Measurements from ENCODE around the gene KCTD17. TPM values are rescaled to one million over a fixed set of nuclear protein-coding genes. Genes with fewer than 3 reads are reported as not detected.

The KCTD17 gene
- total and polyA plus RNA-seq, 2 of the 13 experiments (the other 11 are each of a cell fraction or from before 2014, with no cell fraction given) = 5.3 to 11.7 TPM

GRCh38 chr22:37037669-37038068 is 13.9 kb upstream of the KCTD17 start (continued):
- TF ChIP-seq ZNF232 (CRISPR knock-in tag; IDR thresholded peaks at IDR 0.05; ENCODE audit: borderline replicate concordance) (no peak), GMEB2 (CRISPR knock-in tag; IDR thresholded peaks at IDR 0.05; ENCODE audit: low read depth) (no peak), TMF1 (CRISPR knock-in tag; IDR thresholded peaks at IDR 0.05; ENCODE audit: low read depth) (no peak), ZSCAN25 (CRISPR knock-in tag; IDR thresholded peaks at IDR 0.05) (peak; percentile 76; the same call in 1 of the 2 replicates), ZNF687 (CRISPR knock-in tag; IDR thresholded peaks at IDR 0.05) (peak; percentile 58), MTF2 (CRISPR knock-in tag; IDR thresholded peaks at IDR 0.05; ENCODE audit: borderline replicate concordance) (no peak), ZNF841 (CRISPR knock-in tag; IDR thresholded peaks at IDR 0.05; ENCODE audit: borderline replicate concordance) (no peak), ATF6 (CRISPR knock-in tag; conservative IDR thresholded peaks at IDR 0.05) (no peak), ZNF570 (CRISPR knock-in tag; IDR thresholded peaks at IDR 0.05; ENCODE audit: borderline replicate concordance) (no peak), ZBTB38 (CRISPR knock-in tag; IDR thresholded peaks at IDR 0.05) (peak; percentile 90), IKZF5 (CRISPR knock-in tag; IDR thresholded peaks at IDR 0.05) (no peak), TFDP2 (CRISPR knock-in tag; IDR thresholded peaks at IDR 0.05) (no peak), AKAP8 (CRISPR knock-in tag; IDR thresholded peaks at IDR 0.05) (no peak)
